Measurements from ENCODE around the gene B3GALT5.

The B3GALT5 gene

DNA sequence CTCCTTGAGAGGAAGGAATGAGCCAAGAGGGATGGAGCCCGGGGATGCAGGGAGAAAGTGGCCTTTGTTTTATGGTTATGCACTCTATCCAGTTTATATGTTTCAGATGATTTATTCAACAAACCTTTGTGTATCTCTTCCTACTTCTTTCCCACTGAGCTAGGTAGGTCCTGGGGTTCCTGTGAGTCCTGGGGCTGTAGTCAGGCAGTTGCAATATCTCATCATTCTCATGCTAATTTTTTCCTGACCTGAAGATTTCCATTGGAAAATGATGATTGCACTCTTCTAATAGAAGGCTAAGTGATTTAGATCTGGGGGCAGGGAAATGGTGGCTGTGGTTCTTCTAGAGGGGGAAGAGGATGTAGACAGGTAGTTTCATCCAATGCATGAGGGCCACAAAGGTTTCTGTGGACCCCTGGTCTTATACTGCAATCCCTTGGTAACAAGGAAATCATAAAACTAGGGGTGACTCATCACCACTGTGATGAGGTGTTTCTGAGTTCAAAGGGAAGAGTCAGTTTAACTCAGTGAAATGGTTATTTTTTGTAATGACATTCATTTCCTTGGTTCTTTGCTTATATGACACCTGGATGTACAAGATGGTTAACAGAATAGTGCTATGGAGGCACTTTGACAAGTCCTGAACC, 20.2 kb downstream of the B3GALT5 start:
- H3K4me3 ChIP-seq (ENCODE audit: low read depth, low read length) = no peak overlapping the region
- peak; percentile 81 for DNase-seq (ENCODE audit: low read depth, low spot score)
- in situ Hi-C loops (cut with HindIII; ENCODE audit: low sequenced_read_pairs) = no loop called here
- TF ChIP-seq CTCF (IDR thresholded peaks at IDR 0.05; ENCODE audit: low read depth, low read length) = no peak

DNA sequence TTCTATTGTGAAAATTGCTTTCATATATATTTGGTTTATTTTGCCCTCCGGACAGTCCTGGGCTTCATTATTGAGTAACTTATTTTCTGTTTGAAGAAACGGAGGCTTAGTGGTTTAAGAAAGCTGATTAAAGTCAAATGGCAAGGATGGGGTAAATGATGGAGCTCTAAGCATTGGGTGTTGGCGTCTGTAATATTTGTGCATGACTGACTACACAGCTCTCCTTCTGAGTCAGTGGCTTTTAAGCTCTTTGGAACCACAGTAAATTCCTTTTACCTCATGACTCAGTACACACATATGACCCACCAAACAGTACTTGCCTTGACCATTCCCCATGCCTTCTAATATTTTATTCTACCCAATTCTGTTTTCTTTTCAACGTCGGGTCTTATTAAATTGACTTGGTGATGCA, 21.0 kb downstream of the B3GALT5 start:
- in situ Hi-C loops (cut with HindIII; ENCODE audit: low sequenced_read_pairs) = no loop called here
- TF ChIP-seq CTCF (IDR thresholded peaks at IDR 0.05; ENCODE audit: low read depth, low read length) = no peak
- DNase-seq (ENCODE audit: low read depth, low spot score) = peak; percentile 94
- no peak overlapping the region for H3K4me3 ChIP-seq (ENCODE audit: low read depth, low read length)

- TF ChIP-seq CTCF (IDR thresholded peaks at IDR 0.05; ENCODE audit: low read depth, low read length) = no peak
- no peak for DNase-seq (ENCODE audit: low read depth, low spot score)
- H3K4me3 ChIP-seq (ENCODE audit: low read depth, low read length) = no peak overlapping the region
- in situ Hi-C loops (cut with HindIII; ENCODE audit: low sequenced_read_pairs) = no loop called here
Measured at GRCh38 chr21:39634507-39634906, 21.8 kb downstream of the B3GALT5 start.

DNA sequence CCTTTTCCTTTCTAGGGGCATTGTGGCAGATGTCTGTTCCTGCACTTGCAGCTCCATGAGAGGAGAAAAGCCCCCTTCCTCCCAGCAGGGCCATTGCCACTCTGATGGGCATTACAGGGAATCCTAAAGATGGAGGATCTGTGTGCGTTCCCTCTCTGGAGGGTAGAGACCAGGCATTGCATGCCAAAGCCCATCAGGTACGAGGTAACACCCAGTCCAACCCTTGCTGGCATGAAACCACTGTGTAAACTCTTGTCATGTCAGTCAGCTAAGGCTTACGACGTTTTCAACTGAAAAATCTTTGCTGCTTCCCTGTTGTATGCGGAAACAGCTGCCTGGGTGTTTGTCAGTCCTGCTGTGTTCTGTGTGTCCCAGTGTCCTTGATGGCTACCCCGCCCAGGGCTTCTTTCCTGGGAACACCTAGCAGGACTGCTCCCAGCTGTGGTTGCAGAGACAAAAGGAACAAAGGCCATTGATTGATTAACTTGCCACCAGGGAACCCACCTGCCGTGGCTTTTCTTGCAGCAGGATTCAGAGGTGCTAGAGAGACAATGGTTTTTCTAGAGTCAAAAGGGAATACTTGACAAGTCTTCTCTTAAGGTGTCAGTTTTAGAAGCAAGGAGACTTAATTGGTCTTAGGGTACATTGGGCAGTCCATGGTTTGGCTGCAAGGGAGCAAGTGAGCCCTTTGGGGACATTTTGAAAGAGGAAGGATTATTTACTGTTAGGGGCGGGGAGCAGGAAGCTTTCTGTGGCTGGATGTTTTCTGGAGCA, 24.6 kb downstream of the B3GALT5 start:
- H3K4me3 ChIP-seq (ENCODE audit: low read depth, low read length) = no peak overlapping the region
- in situ Hi-C loops (cut with HindIII; ENCODE audit: low sequenced_read_pairs) = no loop called here

GRCh38 chr21:39637971-39638240, 25.2 kb downstream of the B3GALT5 start:
- in situ Hi-C loops (cut with HindIII; ENCODE audit: low sequenced_read_pairs) = no loop called here
- no peak overlapping the region for H3K4me3 ChIP-seq (ENCODE audit: low read depth, low read length)
- TF ChIP-seq CTCF (IDR thresholded peaks at IDR 0.05; ENCODE audit: low read depth, low read length) = no peak
- DNase-seq (ENCODE audit: low read depth, low spot score) = no peak

More for the DNA sequence above, 24.6 kb downstream of the B3GALT5 start:
- TF ChIP-seq CTCF (IDR thresholded peaks at IDR 0.05; ENCODE audit: low read depth, low read length) = no peak
- DNase-seq (ENCODE audit: low read depth, low spot score) = no peak

DNA sequence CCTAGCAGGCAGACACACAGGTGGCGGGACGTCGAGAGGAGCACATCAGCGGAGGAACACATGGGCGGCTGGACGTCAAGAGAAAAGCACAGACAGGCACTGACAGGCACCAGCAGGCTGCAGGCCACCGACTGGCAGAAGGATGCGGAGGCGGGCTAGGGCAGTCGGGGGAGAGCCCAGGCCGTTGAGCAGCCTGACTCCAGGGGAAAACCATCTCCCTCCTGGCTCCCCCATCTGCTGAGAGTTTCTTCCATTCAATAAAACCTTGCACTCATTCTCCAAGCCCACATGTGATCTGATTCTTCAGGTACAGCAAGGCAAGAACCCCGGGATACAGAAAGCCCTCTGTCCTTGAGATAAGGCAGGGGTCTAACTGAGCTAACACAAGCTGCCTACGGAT, 25.5 kb downstream of the B3GALT5 start:
- DNase-seq (ENCODE audit: low read depth, low spot score) = no peak
- no peak for TF ChIP-seq CTCF (IDR thresholded peaks at IDR 0.05; ENCODE audit: low read depth, low read length)
- no peak overlapping the region for H3K4me3 ChIP-seq (ENCODE audit: low read depth, low read length)
- in situ Hi-C loops (cut with HindIII; ENCODE audit: low sequenced_read_pairs) = no loop called here

All from astrocyte of the spinal cord (primary cell).